GM23338 (cell line): ENCODE data around the gene C2orf92. TPM values are rescaled to one million over a fixed set of nuclear protein-coding genes. Genes with fewer than 3 reads are reported as not detected.

Experiments used
- ATAC-seq: fragments of 200-7000 bp; cut with Tn5 transposase; 3 replicates; pipeline ENCODE4 v1.9.1; 2020
- DNase-seq: peaks from one replicate; pipeline ENCODE4 v3.0.0-alpha.2; 2015; ENCODE audit warnings: low spot score
- H2AFZ ChIP-seq: fragments of 200-600 bp; sonication (generic); 2 replicates; pipeline ENCODE4 v1.8.0; 2016; ENCODE audit warnings: antibody characterized with exemption, mild to moderate bottlenecking, moderate library complexity
- H3F3A ChIP-seq: fragments of 200-600 bp; sonication (generic); replicated peaks from 2 replicates; pipeline ENCODE4 v1.8.0; 2017; ENCODE audit warnings: antibody characterized with exemption, mixed run types, low read depth
- H3K27ac ChIP-seq: fragments of 200-600 bp; sonication (generic); 2 replicates; pipeline ENCODE4 v1.6.1; 2016; ENCODE audit warnings: low read depth
- H3K27me3 ChIP-seq: fragments of 200-600 bp; sonication (generic); 2 replicates; pipeline ENCODE4 v1.8.0; 2016; ENCODE audit warnings: mild to moderate bottlenecking, mixed run types, moderate library complexity; ENCODE audit not compliant: insufficient read depth
- H3K36me3 ChIP-seq: fragments of 200-600 bp; sonication (generic); 2 replicates; pipeline ENCODE4 v1.8.0; 2016; ENCODE audit warnings: mild to moderate bottlenecking; ENCODE audit not compliant: insufficient read depth
- H3K4me1 ChIP-seq: fragments of 200-600 bp; sonication (generic); 2 replicates; pipeline ENCODE4 v1.8.0; 2016; ENCODE audit warnings: mild to moderate bottlenecking, moderate library complexity; ENCODE audit not compliant: insufficient read depth
- H3K4me2 ChIP-seq: fragments of 200-600 bp; sonication (generic); 2 replicates; pipeline ENCODE4 v1.7.1; 2017; ENCODE audit warnings: mixed run types
- H3K4me3 ChIP-seq: fragments of 200-600 bp; sonication (generic); 2 replicates; pipeline ENCODE4 v1.6.1; 2016; ENCODE audit warnings: mixed run types
- H3K79me2 ChIP-seq: fragments of 200-600 bp; sonication (generic); replicated peaks from 2 replicates; pipeline ENCODE4 v1.8.0; 2017; ENCODE audit warnings: mild to moderate bottlenecking; ENCODE audit not compliant: insufficient read depth
- H3K9me2 ChIP-seq: fragments of 200-600 bp; sonication (generic); 2 replicates; pipeline ENCODE4 v1.8.0; 2017; ENCODE audit not compliant: insufficient read depth
- H4K20me1 ChIP-seq: fragments of 200-600 bp; sonication (generic); replicated peaks from 2 replicates; pipeline ENCODE4 v1.8.0; 2017; ENCODE audit warnings: mild to moderate bottlenecking; ENCODE audit not compliant: insufficient read depth
- H3K27ac Mint-ChIP-seq: 2 replicates; pipeline ENCODE4 v1.8.0; 2020; ENCODE audit warnings: inconsistent platforms, mild to moderate bottlenecking, moderate library complexity, mixed read lengths
- H3K27me3 Mint-ChIP-seq: 3 replicates; pipeline ENCODE4 v1.8.0; 2022; ENCODE audit warnings: low read depth, mild to moderate bottlenecking, moderate library complexity, mixed read lengths, inconsistent platforms; ENCODE audit not compliant: insufficient read depth, poor library complexity
- H3K36me3 Mint-ChIP-seq: 3 replicates; pipeline ENCODE4 v1.8.0; 2021; ENCODE audit warnings: low read depth, mild to moderate bottlenecking, inconsistent platforms, moderate library complexity, mixed read lengths
- H3K4me1 Mint-ChIP-seq: 3 replicates; pipeline ENCODE4 v1.8.0; 2020; ENCODE audit warnings: mild to moderate bottlenecking, inconsistent platforms, mixed read lengths
- H3K4me3 Mint-ChIP-seq: 3 replicates; pipeline ENCODE4 v1.8.0; 2021; ENCODE audit warnings: moderate library complexity, mild to moderate bottlenecking, inconsistent platforms, mixed read lengths
- H3K9me3 Mint-ChIP-seq: 3 replicates; pipeline ENCODE4 v1.8.0; 2020; ENCODE audit warnings: moderate library complexity, mild to moderate bottlenecking, inconsistent platforms, mixed read lengths
- ETS1 ChIP-seq: IDR thresholded peaks from 2 replicates; pipeline ENCODE4 v1.6.1; 2016; ENCODE audit warnings: antibody characterized with exemption
- ZNF331 ChIP-seq: fragments of 250-450 bp; sonication (Bioruptor Pico); IDR thresholded peaks from 2 replicates; pipeline ENCODE4 v1.5.0; 2020; ENCODE audit warnings: low read depth, mild to moderate bottlenecking, moderate library complexity
- polyA plus RNA-seq: library from polyadenylated mRNA; unstranded; fragments of >200 nt; fragmentation: Nextera tagmentation; extraction: Ambion mirVana; gene quantifications from 2 replicates; pipeline ENCODE4 v1.2.1, GENCODE V29; 2016
- total RNA-seq: library from RNA; depleted of rRNA; stranded (reverse); fragments of >200 nt; shearing (Covaris generic); gene quantifications from 2 replicates; pipeline ENCODE4 v1.2.3, GENCODE V29; 2014
- TF ChIP-seq, protein P1 (sequence below): IDR thresholded peaks from one replicate; pipeline ENCODE4 v1.6.1; 2018; ENCODE audit warnings: antibody characterized with exemption; ENCODE audit not compliant: unreplicated experiment
- TF ChIP-seq, protein P2 (sequence below), 2 experiments: fragments of 200-600 bp in 1 of 2; sonication (generic) in 1 of 2; conservative IDR thresholded peaks; 2 replicates each; pipeline versions ENCODE4 v1.5.1 to v1.6.1; 2016 to 2017; ENCODE audit warnings: antibody characterized with exemption in 2 of 2, low read depth in 2 of 2, mild to moderate bottlenecking in 2 of 2, moderate library complexity in 1 of 2

C2orf92 gene
- total and polyA plus RNA-seq, 2 experiments from 2014 or later: 1.7 to 2.6 TPM

DNA sequence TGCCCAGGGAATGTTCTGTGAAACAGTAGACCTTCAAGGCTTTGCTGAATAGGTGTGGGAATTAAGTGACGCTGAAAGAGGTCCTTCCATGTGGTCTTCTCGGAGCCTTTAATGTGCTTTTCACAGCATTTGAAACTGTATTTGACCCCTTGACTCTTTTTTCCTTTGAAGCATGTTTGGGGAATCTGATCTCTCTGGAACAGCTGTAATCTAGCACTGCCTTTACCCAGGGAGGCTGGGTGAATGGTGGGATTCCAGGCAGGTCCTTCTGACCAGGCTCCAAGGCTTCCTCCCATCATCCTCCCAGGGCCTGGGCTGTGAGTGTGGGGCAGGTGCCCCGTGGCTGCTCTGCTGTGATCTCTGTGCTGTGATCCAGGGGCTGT, 48.1 kb downstream of the C2orf92 start (continued):
- TF ChIP-seq ETS1: no peak
- TF ChIP-seq, protein P1, sequence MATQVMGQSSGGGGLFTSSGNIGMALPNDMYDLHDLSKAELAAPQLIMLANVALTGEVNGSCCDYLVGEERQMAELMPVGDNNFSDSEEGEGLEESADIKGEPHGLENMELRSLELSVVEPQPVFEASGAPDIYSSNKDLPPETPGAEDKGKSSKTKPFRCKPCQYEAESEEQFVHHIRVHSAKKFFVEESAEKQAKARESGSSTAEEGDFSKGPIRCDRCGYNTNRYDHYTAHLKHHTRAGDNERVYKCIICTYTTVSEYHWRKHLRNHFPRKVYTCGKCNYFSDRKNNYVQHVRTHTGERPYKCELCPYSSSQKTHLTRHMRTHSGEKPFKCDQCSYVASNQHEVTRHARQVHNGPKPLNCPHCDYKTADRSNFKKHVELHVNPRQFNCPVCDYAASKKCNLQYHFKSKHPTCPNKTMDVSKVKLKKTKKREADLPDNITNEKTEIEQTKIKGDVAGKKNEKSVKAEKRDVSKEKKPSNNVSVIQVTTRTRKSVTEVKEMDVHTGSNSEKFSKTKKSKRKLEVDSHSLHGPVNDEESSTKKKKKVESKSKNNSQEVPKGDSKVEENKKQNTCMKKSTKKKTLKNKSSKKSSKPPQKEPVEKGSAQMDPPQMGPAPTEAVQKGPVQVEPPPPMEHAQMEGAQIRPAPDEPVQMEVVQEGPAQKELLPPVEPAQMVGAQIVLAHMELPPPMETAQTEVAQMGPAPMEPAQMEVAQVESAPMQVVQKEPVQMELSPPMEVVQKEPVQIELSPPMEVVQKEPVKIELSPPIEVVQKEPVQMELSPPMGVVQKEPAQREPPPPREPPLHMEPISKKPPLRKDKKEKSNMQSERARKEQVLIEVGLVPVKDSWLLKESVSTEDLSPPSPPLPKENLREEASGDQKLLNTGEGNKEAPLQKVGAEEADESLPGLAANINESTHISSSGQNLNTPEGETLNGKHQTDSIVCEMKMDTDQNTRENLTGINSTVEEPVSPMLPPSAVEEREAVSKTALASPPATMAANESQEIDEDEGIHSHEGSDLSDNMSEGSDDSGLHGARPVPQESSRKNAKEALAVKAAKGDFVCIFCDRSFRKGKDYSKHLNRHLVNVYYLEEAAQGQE: no peak
- no peak for TF ChIP-seq ZNF331 (CRISPR knock-in tag)

DNA sequence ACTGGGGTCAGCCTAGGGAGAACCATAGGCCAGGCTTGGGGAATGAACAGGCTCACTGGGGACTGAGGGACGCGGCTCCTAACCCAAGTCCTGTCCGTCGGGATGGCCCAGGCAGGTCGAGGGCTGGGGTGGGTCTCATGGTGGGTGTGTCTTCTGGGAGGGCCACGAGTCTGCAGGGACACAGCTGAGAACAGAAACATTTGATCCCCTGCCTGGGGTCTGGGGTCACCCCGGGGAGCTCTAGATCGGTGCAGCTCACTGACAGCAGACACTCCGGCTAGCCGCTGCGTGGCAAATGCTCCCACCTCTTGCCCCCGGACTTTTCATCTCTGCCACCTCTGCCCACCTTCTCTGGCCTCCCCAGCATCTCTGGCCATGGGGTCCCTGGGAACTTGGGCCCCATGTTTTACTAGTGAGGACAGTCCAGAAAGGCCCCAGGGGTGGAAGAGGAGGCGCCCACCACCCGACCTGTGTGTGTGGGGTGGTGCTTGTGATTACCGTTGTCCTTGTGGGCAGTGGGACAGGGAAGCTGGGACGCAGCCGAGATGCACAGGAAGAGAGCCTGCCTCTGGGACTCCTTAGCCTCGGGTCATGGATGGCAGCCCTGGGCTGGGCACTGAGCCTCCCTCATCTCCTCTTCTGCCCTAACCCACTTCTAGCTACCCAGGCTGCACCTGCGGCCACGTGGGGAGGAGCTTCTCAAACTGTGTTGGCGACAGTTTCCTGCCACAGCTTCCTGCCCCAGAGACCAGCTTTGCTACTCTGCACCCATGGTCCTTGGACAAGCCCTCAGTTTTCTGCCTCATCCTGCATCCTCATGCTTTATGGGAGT, 48.8 kb downstream of the C2orf92 start:
- Mint-ChIP-seq H3K9me3 (no peaks in the 10 kb centered on the region), H3K36me3 (no peaks in the 10 kb centered on the region; the same call in 2 of the 3 replicates), H3K27ac (no peak overlapping the region), H3K27me3 (peaks cover 5% of the 10 kb centered on the region), H3K4me3 (no peak overlapping the region), H3K4me1 (peaks cover 23% of the 10 kb centered on the region)
- Histone ChIP-seq H3F3A (no peaks in the 10 kb centered on the region), H2AFZ (no peak overlapping the region), H3K27ac (no peak overlapping the region), H3K79me2 (no peaks in the 10 kb centered on the region), H3K27me3 (no peaks in the 10 kb centered on the region), H3K4me3 (no peak overlapping the region), H3K36me3 (no peaks in the 10 kb centered on the region), H4K20me1 (no peaks in the 10 kb centered on the region), H3K9me2 (no peaks in the 10 kb centered on the region), H3K4me2 (no peak overlapping the region), H3K4me1 (peaks cover 17% of the 10 kb centered on the region)
- ATAC-seq: no peak
- no peak for DNase-seq
- TF ChIP-seq ETS1: no peak
- TF ChIP-seq, protein P2, sequence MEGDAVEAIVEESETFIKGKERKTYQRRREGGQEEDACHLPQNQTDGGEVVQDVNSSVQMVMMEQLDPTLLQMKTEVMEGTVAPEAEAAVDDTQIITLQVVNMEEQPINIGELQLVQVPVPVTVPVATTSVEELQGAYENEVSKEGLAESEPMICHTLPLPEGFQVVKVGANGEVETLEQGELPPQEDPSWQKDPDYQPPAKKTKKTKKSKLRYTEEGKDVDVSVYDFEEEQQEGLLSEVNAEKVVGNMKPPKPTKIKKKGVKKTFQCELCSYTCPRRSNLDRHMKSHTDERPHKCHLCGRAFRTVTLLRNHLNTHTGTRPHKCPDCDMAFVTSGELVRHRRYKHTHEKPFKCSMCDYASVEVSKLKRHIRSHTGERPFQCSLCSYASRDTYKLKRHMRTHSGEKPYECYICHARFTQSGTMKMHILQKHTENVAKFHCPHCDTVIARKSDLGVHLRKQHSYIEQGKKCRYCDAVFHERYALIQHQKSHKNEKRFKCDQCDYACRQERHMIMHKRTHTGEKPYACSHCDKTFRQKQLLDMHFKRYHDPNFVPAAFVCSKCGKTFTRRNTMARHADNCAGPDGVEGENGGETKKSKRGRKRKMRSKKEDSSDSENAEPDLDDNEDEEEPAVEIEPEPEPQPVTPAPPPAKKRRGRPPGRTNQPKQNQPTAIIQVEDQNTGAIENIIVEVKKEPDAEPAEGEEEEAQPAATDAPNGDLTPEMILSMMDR (conservative IDR thresholded peaks at IDR 0.05; ENCODE audit: low read depth in 2 of 2): no peak
- TF ChIP-seq, protein P1: no peak
